Trophoblast cell (in vitro differentiated cells and primary cell): ENCODE measurements around the gene YLPM1.

Source experiments
- DNase-seq, 2 donors: peaks; one replicate each; pipeline ENCODE4 v3.0.0-alpha.2; 2016
- H2AFZ ChIP-seq: 2 replicates; pipeline ENCODE4 v1.6.1; 2013; ENCODE audit warnings: low read length, moderate library complexity, mild to moderate bottlenecking; ENCODE audit not compliant: insufficient read depth, poor library complexity
- H2AK5ac ChIP-seq: 2 replicates; pipeline ENCODE4 v1.6.1; 2013; ENCODE audit warnings: mild to moderate bottlenecking, low read length
- H2BK120ac ChIP-seq: 2 replicates; pipeline ENCODE4 v1.6.1; 2013; ENCODE audit warnings: low read length, mild to moderate bottlenecking, moderate library complexity; ENCODE audit not compliant: insufficient read depth, poor library complexity
- H2BK12ac ChIP-seq: 2 replicates; pipeline ENCODE4 v1.6.1; 2013; ENCODE audit warnings: mild to moderate bottlenecking, low read length, moderate library complexity
- H2BK5ac ChIP-seq: 2 replicates; pipeline ENCODE4 v1.6.1; 2013; ENCODE audit warnings: low read length, low read depth, moderate library complexity, mild to moderate bottlenecking; ENCODE audit not compliant: poor library complexity
- H3K14ac ChIP-seq: 2 replicates; pipeline ENCODE4 v1.6.1; 2013; ENCODE audit warnings: mild to moderate bottlenecking, low read length
- H3K18ac ChIP-seq: 2 replicates; pipeline ENCODE4 v1.6.1; 2013; ENCODE audit warnings: mild to moderate bottlenecking, low read length
- H3K23ac ChIP-seq: 2 replicates; pipeline ENCODE4 v1.6.1; 2013; ENCODE audit warnings: low read length
- H3K27ac ChIP-seq: 2 replicates; pipeline ENCODE4 v1.5.1; 2013; ENCODE audit warnings: low read depth, mild to moderate bottlenecking, inconsistent platforms, low read length, moderate library complexity
- H3K27me3 ChIP-seq: 2 replicates; pipeline ENCODE4 v1.6.1; 2013; ENCODE audit warnings: inconsistent platforms, mild to moderate bottlenecking, low read length, moderate library complexity; ENCODE audit not compliant: insufficient read depth
- H3K36me3 ChIP-seq, 2 experiments: 1 replicate in 1 of 2; 2 replicates in 1 of 2; pipeline ENCODE4 v1.6.1; 2013; ENCODE audit warnings: low read length in 2 of 2, mild to moderate bottlenecking in 2 of 2, moderate library complexity in 1 of 2; ENCODE audit not compliant: insufficient read depth in 2 of 2, control insufficient read depth in 1 of 2
- H3K4ac ChIP-seq: 2 replicates; pipeline ENCODE4 v1.6.1; 2013; ENCODE audit warnings: low read depth, mild to moderate bottlenecking, low read length, moderate library complexity
- H3K4me1 ChIP-seq, 2 experiments: 1 replicate in 1 of 2; 2 replicates in 1 of 2; pipeline ENCODE4 v1.6.1; 2013; ENCODE audit warnings: low read length in 2 of 2, mild to moderate bottlenecking in 2 of 2, moderate library complexity in 1 of 2; ENCODE audit not compliant: insufficient read depth in 2 of 2, control insufficient read depth in 1 of 2
- H3K4me2 ChIP-seq: 2 replicates; pipeline ENCODE4 v1.6.1; 2013; ENCODE audit warnings: inconsistent platforms, mild to moderate bottlenecking, low read length, moderate library complexity
- H3K4me3 ChIP-seq: 2 replicates; pipeline ENCODE4 v1.5.1; 2013; ENCODE audit warnings: mild to moderate bottlenecking, low read depth, low read length, inconsistent platforms
- H3K79me1 ChIP-seq: one replicate; pipeline ENCODE4 v1.6.1; 2013; ENCODE audit warnings: low read length
- H3K79me2 ChIP-seq: 2 replicates; pipeline ENCODE4 v1.6.1; 2013; ENCODE audit warnings: low read length, mild to moderate bottlenecking; ENCODE audit not compliant: control insufficient read depth, insufficient read depth, poor library complexity
- H3K9ac ChIP-seq: 2 replicates; pipeline ENCODE4 v1.6.1; 2013; ENCODE audit warnings: mild to moderate bottlenecking, low read length
- H3K9me3 ChIP-seq: 2 replicates; pipeline ENCODE4 v1.6.1; 2013; ENCODE audit warnings: low read depth, mild to moderate bottlenecking, control low read depth, inconsistent platforms, low read length; ENCODE audit not compliant: insufficient read depth
- H4K12ac ChIP-seq: 2 replicates; pipeline ENCODE4 v1.6.1; 2013; ENCODE audit warnings: low read depth, mild to moderate bottlenecking, low read length, moderate library complexity
- H4K8ac ChIP-seq: 2 replicates; pipeline ENCODE4 v1.6.1; 2013; ENCODE audit warnings: low read depth, mild to moderate bottlenecking, low read length, moderate library complexity
- H4K91ac ChIP-seq: one replicate; pipeline ENCODE4 v1.6.1; 2013; ENCODE audit warnings: low read depth, mild to moderate bottlenecking, low read length, moderate library complexity
- WGBS: extraction: QIAGEN DNeasy Blood & Tissue Kit; methylation state at CpG from one replicate; pipeline ENCODE4 v1.1.7; 2013; ENCODE audit warnings: missing lambda C conversion rate; ENCODE audit not compliant: insufficient read length, insufficient coverage; ENCODE audit errors: extremely low coverage; 5-methylcytosine and 5-hydroxymethylcytosine counted together

Gene YLPM1

GRCh38 chr14:74786796-74787315, 23.7 kb downstream of the YLPM1 start:
- Histone ChIP-seq H3K18ac (no peak overlapping the region), H3K4me1 (no peaks in the 10 kb centered on the region), H3K27ac (no peak overlapping the region), H4K12ac (no peak overlapping the region), H3K23ac (no peak overlapping the region), H3K36me3 (peaks cover 12 to 15% of the 10 kb centered on the region in 2 experiments), H2BK5ac (no peak overlapping the region), H3K9ac (no peak overlapping the region), H4K8ac (no peak overlapping the region), H3K4ac (no peak overlapping the region), H2BK120ac (no peak overlapping the region), H3K79me1 (no peaks in the 10 kb centered on the region), H3K4me2 (no peak overlapping the region), H3K14ac (no peak overlapping the region), H2BK12ac (no peak overlapping the region), H2AFZ (no peak overlapping the region), H3K4me3 (no peak overlapping the region), H3K79me2 (no peaks in the 10 kb centered on the region), H4K91ac (no peak overlapping the region), H3K27me3 (no peaks in the 10 kb centered on the region), H2AK5ac (no peak overlapping the region), H3K9me3 (no peaks in the 10 kb centered on the region)
- no CpG with 5 or more reads among the region's 2 CpGs for WGBS
- DNase-seq: no peak

GRCh38 chr14:74792249-74793039, 29.3 kb downstream of the YLPM1 start:
- H3K18ac ChIP-seq: no peak overlapping the region
- no peak overlapping the region for H2AK5ac ChIP-seq
- H2BK5ac ChIP-seq: no peak overlapping the region
- H2AFZ ChIP-seq: no peak overlapping the region
- H3K14ac ChIP-seq: no peak overlapping the region
- no peak overlapping the region for H3K4ac ChIP-seq
- no peaks in the 10 kb centered on the region for H3K27me3 ChIP-seq
- no peak overlapping the region for H3K4me2 ChIP-seq
- H3K4me1 ChIP-seq: no peaks in the 10 kb centered on the region
- no peak overlapping the region for H4K8ac ChIP-seq
- H3K9ac ChIP-seq: no peak overlapping the region
- no CpG with 5 or more reads among the region's 7 CpGs for WGBS
- no peaks in the 10 kb centered on the region for H3K9me3 ChIP-seq
- no peak overlapping the region for H4K91ac ChIP-seq
- H3K4me3 ChIP-seq: no peak overlapping the region
- H3K23ac ChIP-seq: no peak overlapping the region
- peaks cover 4 to 6% of the 10 kb centered on the region in 2 experiments for H3K36me3 ChIP-seq
- H2BK12ac ChIP-seq: no peak overlapping the region
- no peaks in the 10 kb centered on the region for H3K79me1 ChIP-seq
- no peaks in the 10 kb centered on the region for H3K79me2 ChIP-seq
- H3K27ac ChIP-seq: no peak overlapping the region
- no peak overlapping the region for H2BK120ac ChIP-seq
- no peak for DNase-seq
- no peak overlapping the region for H4K12ac ChIP-seq

DNA sequence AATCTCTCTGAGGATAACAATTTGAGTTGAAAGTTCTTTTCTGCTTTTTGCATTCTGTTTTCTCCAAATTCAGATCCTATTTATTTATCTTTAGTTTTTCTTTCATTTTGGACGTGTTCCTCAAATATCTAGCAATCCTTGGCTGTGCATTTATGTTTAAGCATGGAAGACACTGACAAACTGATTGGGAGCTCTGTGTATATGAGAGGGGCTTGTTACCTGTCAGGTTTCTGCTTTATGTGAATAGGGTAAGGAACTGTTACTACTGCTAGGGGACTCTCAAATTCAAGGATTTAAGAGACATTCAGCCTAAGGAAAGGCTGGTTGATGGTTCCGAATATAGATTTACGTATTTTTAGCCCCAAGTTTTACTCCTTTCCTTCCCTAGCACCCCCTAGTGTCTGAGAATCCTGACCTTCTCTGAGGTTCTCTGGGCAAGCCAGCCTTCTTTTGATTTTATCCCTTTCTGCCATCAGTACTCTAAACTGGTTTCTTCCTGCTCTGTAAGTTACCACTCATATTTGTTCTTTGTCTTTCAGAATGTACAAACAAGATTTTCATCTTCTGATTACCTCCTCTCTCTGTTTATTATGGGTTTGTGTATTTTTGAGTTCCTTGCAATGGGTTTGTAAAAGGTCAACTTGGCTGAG, 30.5 kb downstream of the YLPM1 start:
- Histone ChIP-seq H4K12ac (no peak overlapping the region), H2BK12ac (no peak overlapping the region), H3K14ac (no peak overlapping the region), H3K9ac (no peak overlapping the region), H4K91ac (no peak overlapping the region), H3K36me3 (peaks cover 9 to 11% of the 10 kb centered on the region in 2 experiments), H3K18ac (no peak overlapping the region), H3K4ac (no peak overlapping the region), H3K27me3 (no peaks in the 10 kb centered on the region), H2BK5ac (no peak overlapping the region), H2BK120ac (no peak overlapping the region), H3K79me2 (no peaks in the 10 kb centered on the region), H3K23ac (no peak overlapping the region), H3K9me3 (no peaks in the 10 kb centered on the region), H3K4me2 (no peak overlapping the region), H3K4me1 (no peaks in the 10 kb centered on the region), H3K27ac (no peak overlapping the region), H3K4me3 (no peak overlapping the region), H4K8ac (no peak overlapping the region), H2AFZ (no peak overlapping the region), H3K79me1 (no peaks in the 10 kb centered on the region), H2AK5ac (no peak overlapping the region)
- no peak for DNase-seq
- no CpG with 5 or more reads among the region's 3 CpGs for WGBS

- no peak overlapping the region for H4K91ac ChIP-seq
- no peak for DNase-seq
Measured at GRCh38 chr14:74794947-74795346, 31.8 kb downstream of the YLPM1 start.

More at GRCh38 chr14:74794947-74795346, 31.8 kb downstream of the YLPM1 start:
- H3K4me1 ChIP-seq: no peaks in the 10 kb centered on the region
- no peak overlapping the region for H2BK120ac ChIP-seq
- no peak overlapping the region for H3K9ac ChIP-seq
- no peak overlapping the region for H4K8ac ChIP-seq
- H3K18ac ChIP-seq: no peak overlapping the region
- H3K27ac ChIP-seq: no peak overlapping the region
- H3K27me3 ChIP-seq: no peaks in the 10 kb centered on the region
- H3K4ac ChIP-seq: no peak overlapping the region
- H3K4me2 ChIP-seq: no peak overlapping the region
- no peak overlapping the region for H4K12ac ChIP-seq
- H3K4me3 ChIP-seq: no peak overlapping the region
- no peaks in the 10 kb centered on the region for H3K79me1 ChIP-seq
- no peak overlapping the region for H2BK12ac ChIP-seq
- no peak overlapping the region for H2AK5ac ChIP-seq
- H3K79me2 ChIP-seq: no peaks in the 10 kb centered on the region
- peaks cover 9 to 18% of the 10 kb centered on the region in 2 experiments for H3K36me3 ChIP-seq
- no peak overlapping the region for H3K14ac ChIP-seq
- H2BK5ac ChIP-seq: no peak overlapping the region
- no CpG with 5 or more reads among the region's 2 CpGs for WGBS
- H3K23ac ChIP-seq: no peak overlapping the region
- no peaks in the 10 kb centered on the region for H3K9me3 ChIP-seq
- no peak overlapping the region for H2AFZ ChIP-seq
